Measurements from ENCODE around the gene MCUB.

The MCUB gene

DNA sequence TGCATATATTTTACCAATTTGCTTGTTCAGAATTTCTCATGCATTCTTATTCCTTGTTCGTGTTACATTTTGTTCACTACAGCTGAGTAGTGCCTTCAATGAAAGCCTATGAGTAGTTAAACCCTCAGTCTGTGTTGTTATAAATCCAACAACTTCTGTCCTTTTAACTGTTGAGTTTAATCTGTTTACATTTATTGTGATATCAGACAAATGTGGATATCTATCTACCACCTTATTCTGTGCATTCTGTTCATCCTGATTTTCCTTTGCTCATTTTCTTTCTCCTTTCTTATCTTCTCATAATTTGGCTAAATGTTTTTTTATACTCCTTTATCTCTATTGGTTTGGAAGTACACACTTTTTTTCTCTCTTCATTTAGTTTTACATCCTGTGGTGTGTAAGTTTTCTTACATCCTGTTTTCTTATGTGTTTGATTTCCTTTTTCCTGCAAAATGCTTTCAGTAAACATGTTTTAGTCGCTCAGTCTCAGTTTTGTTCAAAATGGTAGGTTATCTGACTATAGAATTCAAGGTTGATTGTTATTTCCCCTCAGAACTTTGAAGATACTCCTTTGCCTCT is 89.0 kb downstream of the MCUB start:
- H3F3A ChIP-seq (ENCODE audit: low read depth): no peaks in the 10 kb centered on the region
- H3K4me1 ChIP-seq (ENCODE audit: insufficient read depth, low read length, poor library complexity, severe bottlenecking): peaks cover 19% of the 10 kb centered on the region
- TF ChIP-seq, protein P1, sequence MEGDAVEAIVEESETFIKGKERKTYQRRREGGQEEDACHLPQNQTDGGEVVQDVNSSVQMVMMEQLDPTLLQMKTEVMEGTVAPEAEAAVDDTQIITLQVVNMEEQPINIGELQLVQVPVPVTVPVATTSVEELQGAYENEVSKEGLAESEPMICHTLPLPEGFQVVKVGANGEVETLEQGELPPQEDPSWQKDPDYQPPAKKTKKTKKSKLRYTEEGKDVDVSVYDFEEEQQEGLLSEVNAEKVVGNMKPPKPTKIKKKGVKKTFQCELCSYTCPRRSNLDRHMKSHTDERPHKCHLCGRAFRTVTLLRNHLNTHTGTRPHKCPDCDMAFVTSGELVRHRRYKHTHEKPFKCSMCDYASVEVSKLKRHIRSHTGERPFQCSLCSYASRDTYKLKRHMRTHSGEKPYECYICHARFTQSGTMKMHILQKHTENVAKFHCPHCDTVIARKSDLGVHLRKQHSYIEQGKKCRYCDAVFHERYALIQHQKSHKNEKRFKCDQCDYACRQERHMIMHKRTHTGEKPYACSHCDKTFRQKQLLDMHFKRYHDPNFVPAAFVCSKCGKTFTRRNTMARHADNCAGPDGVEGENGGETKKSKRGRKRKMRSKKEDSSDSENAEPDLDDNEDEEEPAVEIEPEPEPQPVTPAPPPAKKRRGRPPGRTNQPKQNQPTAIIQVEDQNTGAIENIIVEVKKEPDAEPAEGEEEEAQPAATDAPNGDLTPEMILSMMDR (conservative IDR thresholded peaks at IDR 0.05; ENCODE audit: low read length): no peak
- no peak for TF ChIP-seq EZH2phosphoT487 (IDR thresholded peaks at IDR 0.05; ENCODE audit: borderline replicate concordance)
- no peaks in the 10 kb centered on the region for H4K20me1 ChIP-seq (ENCODE audit: insufficient read depth, low read length, poor library complexity, severe bottlenecking)
- no peak overlapping the region for H2AFZ ChIP-seq (ENCODE audit: low read length)
- no peak overlapping the region for H3K4me3 ChIP-seq (ENCODE audit: low read length, poor library complexity, severe bottlenecking)
- no peaks in the 10 kb centered on the region for H3K79me2 ChIP-seq (ENCODE audit: insufficient read depth, low read length)
- no peaks in the 10 kb centered on the region for H3K27me3 ChIP-seq (ENCODE audit: insufficient read depth, low read length, poor library complexity, severe bottlenecking)
- H3K9me3 ChIP-seq (ENCODE audit: insufficient read depth, low read depth, low read length): peaks cover 8% of the 10 kb centered on the region; the same call in 1 of the 2 replicates
- no peaks in the 10 kb centered on the region for H3K36me3 ChIP-seq (ENCODE audit: insufficient read depth, low read length)
- no peak overlapping the region for H3K4me2 ChIP-seq (ENCODE audit: low read depth, low read length, poor library complexity, severe bottlenecking)
- H3K9ac ChIP-seq (ENCODE audit: low read depth, low read length, poor library complexity, severe bottlenecking): no peak overlapping the region
- no peaks in the 10 kb centered on the region for H3K9me2 ChIP-seq (replicated peaks; ENCODE audit: low read depth, low read length)

- Histone ChIP-seq H4K20me1 (ENCODE audit: insufficient read depth, low read length, poor library complexity, severe bottlenecking) (no peaks in the 10 kb centered on the region), H3K36me3 (ENCODE audit: insufficient read depth, low read length) (no peaks in the 10 kb centered on the region), H2AFZ (ENCODE audit: low read length) (no peak overlapping the region), H3K4me2 (ENCODE audit: low read depth, low read length, poor library complexity, severe bottlenecking) (no peak overlapping the region), H3F3A (ENCODE audit: low read depth) (no peaks in the 10 kb centered on the region), H3K9me3 (ENCODE audit: insufficient read depth, low read depth, low read length) (peaks cover 8% of the 10 kb centered on the region; the same call in 1 of the 2 replicates), H3K27me3 (ENCODE audit: insufficient read depth, low read length, poor library complexity, severe bottlenecking) (no peaks in the 10 kb centered on the region), H3K4me3 (ENCODE audit: low read length, poor library complexity, severe bottlenecking) (no peak overlapping the region), H3K9ac (ENCODE audit: low read depth, low read length, poor library complexity, severe bottlenecking) (no peak overlapping the region), H3K9me2 (replicated peaks; ENCODE audit: low read depth, low read length) (no peaks in the 10 kb centered on the region), H3K79me2 (ENCODE audit: insufficient read depth, low read length) (no peaks in the 10 kb centered on the region), H3K4me1 (ENCODE audit: insufficient read depth, low read length, poor library complexity, severe bottlenecking) (peaks cover 19% of the 10 kb centered on the region)
- TF ChIP-seq EZH2phosphoT487 (IDR thresholded peaks at IDR 0.05; ENCODE audit: borderline replicate concordance): no peak
- TF ChIP-seq, protein P1 (conservative IDR thresholded peaks at IDR 0.05; ENCODE audit: low read length): no peak
Observed at GRCh38 chr4:109649872-109650271, 89.8 kb downstream of the MCUB start.

DNA sequence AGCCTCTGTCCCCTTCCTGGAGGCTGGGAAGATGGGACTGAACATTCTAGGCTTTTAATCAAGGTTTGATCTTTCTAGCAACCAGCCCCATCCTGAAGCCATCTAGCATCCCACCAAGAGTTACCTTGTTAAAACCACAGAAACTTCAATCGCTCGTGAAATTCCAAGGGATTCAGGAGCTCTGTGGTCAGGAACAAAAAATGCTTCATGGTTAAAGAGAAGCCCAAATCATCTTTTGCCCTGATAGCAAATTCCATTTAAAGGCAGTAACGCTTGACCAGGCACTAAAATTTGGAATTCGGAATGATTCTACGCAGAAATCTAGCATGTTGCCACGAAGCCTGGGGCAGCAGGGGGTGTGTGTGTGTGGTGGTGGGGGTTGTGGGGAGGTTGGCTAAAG is 95.3 kb downstream of the MCUB start:
- TF ChIP-seq, protein P1 (conservative IDR thresholded peaks at IDR 0.05; ENCODE audit: low read length): no peak
- no peak overlapping the region for H2AFZ ChIP-seq (ENCODE audit: low read length)
- H4K20me1 ChIP-seq (ENCODE audit: insufficient read depth, low read length, poor library complexity, severe bottlenecking): no peaks in the 10 kb centered on the region
- H3F3A ChIP-seq (ENCODE audit: low read depth): no peaks in the 10 kb centered on the region
- no peaks in the 10 kb centered on the region for H3K4me1 ChIP-seq (ENCODE audit: insufficient read depth, low read length, poor library complexity, severe bottlenecking)
- H3K9ac ChIP-seq (ENCODE audit: low read depth, low read length, poor library complexity, severe bottlenecking): no peak overlapping the region
- no peaks in the 10 kb centered on the region for H3K79me2 ChIP-seq (ENCODE audit: insufficient read depth, low read length)
- no peaks in the 10 kb centered on the region for H3K9me3 ChIP-seq (ENCODE audit: insufficient read depth, low read depth, low read length)
- H3K27me3 ChIP-seq (ENCODE audit: insufficient read depth, low read length, poor library complexity, severe bottlenecking): no peaks in the 10 kb centered on the region
- H3K4me3 ChIP-seq (ENCODE audit: low read length, poor library complexity, severe bottlenecking): no peak overlapping the region
- H3K36me3 ChIP-seq (ENCODE audit: insufficient read depth, low read length): no peaks in the 10 kb centered on the region
- H3K9me2 ChIP-seq (replicated peaks; ENCODE audit: low read depth, low read length): no peaks in the 10 kb centered on the region
- H3K4me2 ChIP-seq (ENCODE audit: low read depth, low read length, poor library complexity, severe bottlenecking): no peak overlapping the region

Measured in Loucy (cell line).